SK-N-SH (cell line): ENCODE results near the gene COPS3. TPM values are rescaled to one million over a fixed set of nuclear protein-coding genes. Genes with fewer than 3 reads are reported as not detected.

Experiments used
- CTCF ChIA-PET: fragments of 300-600, 350-600 bp; formaldehyde crosslinking; extraction: SDS; loops from one replicate; lab custom pipeline; 2021; lab: Yijun Ruan, JAX
- POLR2A ChIA-PET: fragments of 350-600 bp; sonication (Branson Sonifier 250); formaldehyde crosslinking; extraction: SDS; loops from one replicate; lab custom pipeline; 2020; ENCODE audit warnings: antibody characterized with exemption, inconsistent platforms; lab: Yijun Ruan, JAX
- DNase-seq: peaks from one replicate; pipeline ENCODE4 v3.0.0; 2012
- H2AFZ ChIP-seq: fragments of 200-600 bp; sonication (generic); 2 replicates; pipeline ENCODE4 v1.8.1; 2016; ENCODE audit warnings: antibody characterized with exemption, mild to moderate bottlenecking, low read depth
- H3F3A ChIP-seq: fragments of 200-600 bp; sonication (generic); replicated peaks from 2 replicates; pipeline ENCODE3; 2016; ENCODE audit warnings: antibody characterized with exemption, mild to moderate bottlenecking; ENCODE audit not compliant: insufficient read depth
- H3K27ac ChIP-seq, 2 experiments: fragments of 200-500 bp in 1 of 2; fragments of 200-600 bp in 1 of 2; sonication (Bioruptor generic) in 1 of 2; sonication (generic), shearing (Covaris generic) in 1 of 2; 2 replicates each; pipeline versions ENCODE4 v1.5.1 to v1.6.1; 2014 to 2016; ENCODE audit warnings: low read depth in 2 of 2, inconsistent platforms in 1 of 2, low read length in 1 of 2, mild to moderate bottlenecking in 1 of 2, mixed read lengths in 1 of 2
- H3K27me3 ChIP-seq: fragments of 200-600 bp; sonication (generic), shearing (Covaris generic); 2 replicates; pipeline ENCODE4 v1.6.1; 2016; ENCODE audit warnings: mixed run types; ENCODE audit not compliant: insufficient read depth
- H3K36me3 ChIP-seq, 2 experiments: fragments of 200-500 bp in 1 of 2; fragments of 200-600 bp in 1 of 2; sonication (Bioruptor generic) in 1 of 2; sonication (generic) in 1 of 2; replicated peaks in 1 of 2; 2 replicates each; pipeline versions ENCODE3 to v1.5.1; 2014 to 2016; ENCODE audit warnings: low read length in 1 of 2, mild to moderate bottlenecking in 1 of 2; ENCODE audit not compliant: insufficient read depth in 2 of 2, control insufficient read depth in 1 of 2
- H3K4me1 ChIP-seq, 2 experiments: fragments of 200-500 bp in 1 of 2; fragments of 200-600 bp in 1 of 2; sonication (Bioruptor generic) in 1 of 2; sonication (generic), shearing (Covaris generic) in 1 of 2; 2 replicates each; pipeline versions ENCODE4 v1.5.1 to v1.6.1; 2014 to 2016; ENCODE audit warnings: low read depth in 1 of 2, low read length in 1 of 2, mixed run types in 1 of 2; ENCODE audit not compliant: insufficient read depth in 2 of 2, control insufficient read depth in 1 of 2
- H3K4me2 ChIP-seq: fragments of 200-600 bp; sonication (generic), shearing (Covaris generic); 2 replicates; pipeline ENCODE4 v1.6.1; 2017; ENCODE audit warnings: mixed run types
- H3K4me3 ChIP-seq, 2 experiments: fragments of 200-500 bp in 1 of 2; fragments of 200-600 bp in 1 of 2; sonication (Bioruptor generic) in 1 of 2; sonication (generic), shearing (Covaris generic) in 1 of 2; 2 replicates each; pipeline versions ENCODE4 v1.5.1 to v1.8.1; 2014 to 2016; ENCODE audit warnings: low read depth in 2 of 2, inconsistent platforms in 1 of 2, low read length in 1 of 2, mild to moderate bottlenecking in 1 of 2, mixed read lengths in 1 of 2, moderate library complexity in 1 of 2
- H3K79me2 ChIP-seq: fragments of 200-600 bp; sonication (generic); 2 replicates; pipeline ENCODE4 v1.8.1; 2017; ENCODE audit warnings: mild to moderate bottlenecking; ENCODE audit not compliant: insufficient read depth
- H3K9ac ChIP-seq: fragments of 200-600 bp; sonication (generic); 2 replicates; pipeline ENCODE4 v1.6.1; 2017; ENCODE audit warnings: mixed run types
- H3K9me2 ChIP-seq: fragments of 200-600 bp; sonication (generic); 2 replicates; pipeline ENCODE4 v1.6.1; 2017; ENCODE audit warnings: mixed run types
- H3K9me3 ChIP-seq: fragments of 200-600 bp; sonication (generic); 2 replicates; pipeline ENCODE4 v1.6.1; 2017; ENCODE audit warnings: mixed run types, mild to moderate bottlenecking, moderate library complexity
- H4K20me1 ChIP-seq: fragments of 200-600 bp; sonication (generic); 2 replicates; pipeline ENCODE4 v1.6.1; 2017; ENCODE audit warnings: mild to moderate bottlenecking, mixed run types; ENCODE audit not compliant: insufficient read depth
- CTCF ChIP-seq: fragments of 200-600 bp; sonication (generic); IDR thresholded peaks from 2 replicates; pipeline ENCODE4 v1.6.1; 2017; ENCODE audit warnings: antibody characterized with exemption, mild to moderate bottlenecking, moderate library complexity
- EZH2phosphoT487 ChIP-seq: fragments of 200-600 bp; sonication (generic); IDR thresholded peaks from 2 replicates; pipeline ENCODE4 v1.6.1; 2017; ENCODE audit warnings: low read depth, mixed run types, mild to moderate bottlenecking, antibody characterized with exemption, moderate library complexity, borderline replicate concordance
- FOXJ3 ChIP-seq: sonication (generic); formaldehyde crosslinking; IDR thresholded peaks from 2 replicates; pipeline ENCODE4 v1.5.1; 2020; ENCODE audit warnings: mild to moderate bottlenecking, missing genetic modification reagents
- IRF3 ChIP-seq: fragments of 150-350 bp; IDR thresholded peaks from 2 replicates; pipeline ENCODE4 v1.6.1; 2016; ENCODE audit warnings: mild to moderate bottlenecking, low read depth, low read length
- JUND ChIP-seq: IDR thresholded peaks from 2 replicates; pipeline ENCODE4 v1.4.0; 2012
- MAX ChIP-seq: IDR thresholded peaks from 2 replicates; pipeline ENCODE4 v1.4.0; 2012; ENCODE audit warnings: low read depth
- MXI1 ChIP-seq: IDR thresholded peaks from 2 replicates; pipeline ENCODE4 v1.6.1; 2012; ENCODE audit warnings: mild to moderate bottlenecking, low read depth, low read length, improper control_type of control experiment
- NRF1 ChIP-seq: IDR thresholded peaks from 2 replicates; pipeline ENCODE4 v1.6.1; 2012; ENCODE audit warnings: low read depth, mild to moderate bottlenecking, low read length
- REST ChIP-seq: IDR thresholded peaks from 2 replicates; pipeline ENCODE4 v1.6.1; 2012; ENCODE audit warnings: mild to moderate bottlenecking, low read depth, low read length, moderate library complexity
- RXRA ChIP-seq: IDR thresholded peaks from 2 replicates; pipeline ENCODE4 v1.4.0; 2012; ENCODE audit warnings: low read depth, mild to moderate bottlenecking, borderline replicate concordance
- SMC3 ChIP-seq: IDR thresholded peaks from 2 replicates; pipeline ENCODE4 v1.6.1; 2012; ENCODE audit warnings: low read depth, low read length, improper control_type of control experiment
- TEAD4 ChIP-seq: IDR thresholded peaks from 2 replicates; pipeline ENCODE4 v1.4.0; 2012; ENCODE audit warnings: mild to moderate bottlenecking, borderline replicate concordance; ENCODE audit not compliant: insufficient read depth
- YY1 ChIP-seq: IDR thresholded peaks from 2 replicates; pipeline ENCODE4 v1.4.0; 2012; ENCODE audit warnings: low read depth, mild to moderate bottlenecking
- WGBS: methylation state at CpG from one replicate; pipeline ENCODE4 v1.1.6; 2017; ENCODE audit warnings: low lambda C conversion rate; 5-methylcytosine and 5-hydroxymethylcytosine counted together
- polyA plus RNA-seq, 3 experiments: library from polyadenylated mRNA; depleted of rRNA; stranded (reverse); fragments of >200 nt; gene quantifications; 2 replicates each; pipeline ENCODE4 v1.2.3, GENCODE V29; 2012

COPS3 gene
- polyA plus RNA-seq, 1 of the 3 experiments (the other 2 are of a cell fraction) = 64.8 TPM

GRCh38 chr17:17258011-17258410 is 23.0 kb downstream of the COPS3 start:
- no peak for DNase-seq
- no peak overlapping the region for H3K27ac ChIP-seq
- H3K27me3 ChIP-seq = no peaks in the 10 kb centered on the region
- H3K79me2 ChIP-seq = no peaks in the 10 kb centered on the region
- no peaks in the 10 kb centered on the region for H4K20me1 ChIP-seq
- no peak overlapping the region for H3K9ac ChIP-seq
- H3F3A ChIP-seq = peaks cover 5% of the 10 kb centered on the region
- H3K36me3 ChIP-seq = peaks cover 42 to 69% of the 10 kb centered on the region in 2 experiments
- 91% methylated on average over 7 of the region's 7 CpGs for WGBS
- no peaks in the 10 kb centered on the region for H3K9me3 ChIP-seq
- no peak overlapping the region for H3K4me3 ChIP-seq
- POLR2A ChIA-PET = no interaction called here
- TF ChIP-seq EZH2phosphoT487 (no peak), SMC3 (no peak), MAX (no peak), RXRA (no peak), MXI1 (no peak), REST (no peak), TEAD4 (no peak), FOXJ3 (CRISPR knock-in tag) (no peak), IRF3 (no peak), CTCF (no peak), NRF1 (no peak), JUND (no peak), YY1 (no peak)
- no peaks in the 10 kb centered on the region for H3K9me2 ChIP-seq
- H2AFZ ChIP-seq = no peak overlapping the region
- H3K4me2 ChIP-seq = no peak overlapping the region
- peaks cover 0 to 2% of the 10 kb centered on the region in 2 experiments; a peak in 1 of 4 replicates for H3K4me1 ChIP-seq
- CTCF ChIA-PET = interaction anchor here (1.2 kb wide), 1 partner anchor 97 kb away, joined by 3 read pairs; no protein-coding TSS in a partner anchor
